Hepatocyte (in vitro differentiated cells): ENCODE results near the gene EVI2B. TPM values are rescaled to one million over a fixed set of nuclear protein-coding genes. Genes with fewer than 3 reads are reported as not detected.

Experiments
- DNase-seq: peaks from one replicate; pipeline ENCODE4 v3.0.0-alpha.2; 2016; ENCODE audit warnings: low spot score
- H2AFZ ChIP-seq: fragments of 200-600 bp; sonication (generic); 2 replicates; pipeline ENCODE4 v1.6.0; 2016; ENCODE audit warnings: antibody characterized with exemption, mild to moderate bottlenecking
- H3K27ac ChIP-seq: fragments of 200-600 bp; sonication (generic); 2 replicates; pipeline ENCODE4 v1.5.1; 2016; ENCODE audit warnings: mild to moderate bottlenecking
- H3K27me3 ChIP-seq: fragments of 200-600 bp; sonication (generic); 2 replicates; pipeline ENCODE4 v1.6.1; 2016
- H3K36me3 ChIP-seq: fragments of 200-600 bp; sonication (generic); replicated peaks from 2 replicates; pipeline ENCODE4 v1.5.1; 2016; ENCODE audit warnings: low read depth; ENCODE audit not compliant: insufficient read depth
- H3K4me1 ChIP-seq: fragments of 200-600 bp; sonication (generic); 2 replicates; pipeline ENCODE4 v1.5.1; 2016; ENCODE audit warnings: mild to moderate bottlenecking, moderate library complexity; ENCODE audit not compliant: insufficient read depth
- H3K4me2 ChIP-seq: fragments of 200-600 bp; sonication (generic); 2 replicates; pipeline ENCODE4 v1.6.0; 2016
- H3K4me3 ChIP-seq: fragments of 200-600 bp; sonication (generic); 2 replicates; pipeline ENCODE4 v1.5.1; 2016; ENCODE audit warnings: mild to moderate bottlenecking
- H3K79me2 ChIP-seq: fragments of 200-600 bp; sonication (generic); 2 replicates; pipeline ENCODE4 v1.6.0; 2017; ENCODE audit warnings: mild to moderate bottlenecking
- H3K9me2 ChIP-seq: fragments of 200-600 bp; sonication (generic); replicated peaks from 2 replicates; pipeline ENCODE4 v1.6.0; 2017; ENCODE audit warnings: mild to moderate bottlenecking; ENCODE audit not compliant: insufficient read depth
- H3K9me3 ChIP-seq: fragments of 200-600 bp; sonication (generic); 2 replicates; pipeline ENCODE4 v1.5.1; 2016; ENCODE audit warnings: low read depth, mild to moderate bottlenecking
- H4K20me1 ChIP-seq: fragments of 200-600 bp; sonication (generic); 2 replicates; pipeline ENCODE4 v1.6.0; 2016; ENCODE audit warnings: mild to moderate bottlenecking; ENCODE audit not compliant: insufficient read depth, poor library complexity, severe bottlenecking
- EZH2 ChIP-seq: fragments of 200-600 bp; sonication (generic); IDR thresholded peaks from 2 replicates; pipeline ENCODE4 v1.6.1; 2016; ENCODE audit warnings: antibody characterized with exemption, mild to moderate bottlenecking, borderline replicate concordance
- EZH2phosphoT487 ChIP-seq: fragments of 200-600 bp; sonication (generic); IDR thresholded peaks from one replicate; pipeline ENCODE4 v1.6.1; 2018; ENCODE audit warnings: antibody characterized with exemption, mild to moderate bottlenecking, low read depth, moderate library complexity; ENCODE audit not compliant: unreplicated experiment, severe bottlenecking
- WGBS: methylation state at CpG from one replicate; pipeline ENCODE4 v1.1.6; 2016; ENCODE audit warnings: low lambda C conversion rate; ENCODE audit errors: missing lambda C conversion rate; 5-methylcytosine and 5-hydroxymethylcytosine counted together
- polyA plus RNA-seq: library from polyadenylated mRNA; unstranded; fragments of >200 nt; fragmentation: Nextera tagmentation; extraction: Ambion mirVana; gene quantifications from 2 replicates; pipeline ENCODE4 v1.2.1, GENCODE V29; 2016
- total RNA-seq: library from RNA; depleted of rRNA; stranded (reverse); fragments of >200 nt; gene quantifications from 2 replicates; pipeline ENCODE4 v1.2.3, GENCODE V29; 2014
- TF ChIP-seq, protein P1 (sequence below): fragments of 200-600 bp; sonication (generic); IDR thresholded peaks from 2 replicates; pipeline ENCODE4 v1.5.1; 2016; ENCODE audit warnings: antibody characterized with exemption, mild to moderate bottlenecking; ENCODE audit not compliant: poor library complexity

EVI2B gene
- total and polyA plus RNA-seq, 2 experiments from 2014 or later = not detected

DNA sequence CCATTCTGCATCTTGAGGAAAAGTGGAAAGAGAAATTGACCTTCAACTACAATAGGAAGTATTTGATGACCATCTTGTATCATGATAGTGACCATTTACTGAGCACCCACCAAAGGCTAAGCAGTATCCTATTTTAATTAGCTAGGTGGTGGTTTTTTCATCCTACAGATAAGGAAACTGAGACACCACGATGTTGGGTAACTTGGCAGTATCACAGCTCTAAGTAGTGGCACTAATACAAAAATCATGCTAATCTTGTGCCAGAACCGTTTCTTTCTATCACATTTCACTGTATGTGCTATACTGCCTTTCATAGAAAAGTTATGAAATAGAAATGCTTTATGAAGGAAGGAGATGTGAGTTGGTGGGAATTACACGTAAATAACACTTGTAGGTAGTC lies 2.3 kb downstream of the EVI2B start:
- DNase-seq = no peak
- Histone ChIP-seq H3K79me2 (no peaks in the 10 kb centered on the region), H3K4me2 (no peak overlapping the region), H4K20me1 (no peaks in the 10 kb centered on the region), H3K36me3 (no peaks in the 10 kb centered on the region), H3K9me2 (no peaks in the 10 kb centered on the region), H3K9me3 (no peaks in the 10 kb centered on the region), H3K4me3 (no peak overlapping the region), H2AFZ (no peak overlapping the region), H3K27ac (no peak overlapping the region), H3K27me3 (no peaks in the 10 kb centered on the region), H3K4me1 (peaks cover 3% of the 10 kb centered on the region)
- no peak for TF ChIP-seq EZH2phosphoT487
- TF ChIP-seq EZH2 = no peak
- TF ChIP-seq, protein P1, sequence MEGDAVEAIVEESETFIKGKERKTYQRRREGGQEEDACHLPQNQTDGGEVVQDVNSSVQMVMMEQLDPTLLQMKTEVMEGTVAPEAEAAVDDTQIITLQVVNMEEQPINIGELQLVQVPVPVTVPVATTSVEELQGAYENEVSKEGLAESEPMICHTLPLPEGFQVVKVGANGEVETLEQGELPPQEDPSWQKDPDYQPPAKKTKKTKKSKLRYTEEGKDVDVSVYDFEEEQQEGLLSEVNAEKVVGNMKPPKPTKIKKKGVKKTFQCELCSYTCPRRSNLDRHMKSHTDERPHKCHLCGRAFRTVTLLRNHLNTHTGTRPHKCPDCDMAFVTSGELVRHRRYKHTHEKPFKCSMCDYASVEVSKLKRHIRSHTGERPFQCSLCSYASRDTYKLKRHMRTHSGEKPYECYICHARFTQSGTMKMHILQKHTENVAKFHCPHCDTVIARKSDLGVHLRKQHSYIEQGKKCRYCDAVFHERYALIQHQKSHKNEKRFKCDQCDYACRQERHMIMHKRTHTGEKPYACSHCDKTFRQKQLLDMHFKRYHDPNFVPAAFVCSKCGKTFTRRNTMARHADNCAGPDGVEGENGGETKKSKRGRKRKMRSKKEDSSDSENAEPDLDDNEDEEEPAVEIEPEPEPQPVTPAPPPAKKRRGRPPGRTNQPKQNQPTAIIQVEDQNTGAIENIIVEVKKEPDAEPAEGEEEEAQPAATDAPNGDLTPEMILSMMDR = no peak
- WGBS = 97% methylated on average over 3 of the region's 3 CpGs

- Histone ChIP-seq H3K4me1 (peaks cover 3% of the 10 kb centered on the region), H3K4me2 (no peak overlapping the region), H3K79me2 (no peaks in the 10 kb centered on the region), H4K20me1 (no peaks in the 10 kb centered on the region), H3K9me3 (no peaks in the 10 kb centered on the region), H3K36me3 (no peaks in the 10 kb centered on the region), H3K9me2 (no peaks in the 10 kb centered on the region), H3K27ac (no peak overlapping the region), H3K27me3 (no peaks in the 10 kb centered on the region), H3K4me3 (no peak overlapping the region), H2AFZ (no peak overlapping the region)
- no peak for DNase-seq
- 91% methylated on average over 7 of the region's 7 CpGs for WGBS
- TF ChIP-seq, protein P1 = no peak
- TF ChIP-seq EZH2phosphoT487 (no peak), EZH2 (no peak)
Measured at GRCh38 chr17:31310886-31311285, 3.0 kb downstream of the EVI2B start.

- Histone ChIP-seq H3K4me3 (no peak overlapping the region), H3K27ac (no peak overlapping the region), H3K4me2 (no peak overlapping the region), H3K9me3 (no peaks in the 10 kb centered on the region), H3K4me1 (peaks cover 3% of the 10 kb centered on the region), H3K79me2 (no peaks in the 10 kb centered on the region), H3K9me2 (no peaks in the 10 kb centered on the region), H2AFZ (no peak overlapping the region), H3K27me3 (no peaks in the 10 kb centered on the region), H3K36me3 (no peaks in the 10 kb centered on the region), H4K20me1 (no peaks in the 10 kb centered on the region)
- no peak for DNase-seq
- TF ChIP-seq, protein P1 = no peak
- TF ChIP-seq EZH2 = no peak
- TF ChIP-seq EZH2phosphoT487 = no peak
- WGBS = 31% methylated on average over 2 of the region's 2 CpGs
Measured at GRCh38 chr17:31310260-31310659, 3.6 kb downstream of the EVI2B start.

DNA sequence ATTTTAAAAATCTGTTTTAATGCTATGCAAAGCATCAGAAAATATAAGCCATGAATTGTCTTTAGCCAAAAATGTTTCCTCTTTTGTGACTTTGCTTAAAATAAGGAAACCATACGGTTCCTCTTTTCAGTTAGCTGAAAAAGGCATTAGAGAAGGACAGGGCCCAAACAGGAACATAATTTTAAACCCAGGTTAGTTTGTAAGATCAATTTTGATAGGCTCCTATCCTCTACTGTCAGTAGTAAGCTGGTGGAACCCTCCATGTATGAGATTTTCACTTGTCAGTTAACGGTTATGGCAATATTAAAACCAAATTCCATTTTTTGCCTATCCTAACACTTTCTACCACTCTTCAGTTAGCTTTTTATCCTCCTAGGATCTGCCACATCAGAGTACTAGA lies 4.3 kb downstream of the EVI2B start:
- Histone ChIP-seq H3K79me2 (no peaks in the 10 kb centered on the region), H3K4me1 (peaks cover 3% of the 10 kb centered on the region), H3K9me2 (no peaks in the 10 kb centered on the region), H3K4me2 (no peak overlapping the region), H3K4me3 (no peak overlapping the region), H3K27me3 (no peaks in the 10 kb centered on the region), H3K9me3 (no peaks in the 10 kb centered on the region), H4K20me1 (no peaks in the 10 kb centered on the region), H3K27ac (no peak overlapping the region), H3K36me3 (no peaks in the 10 kb centered on the region), H2AFZ (no peak overlapping the region)
- WGBS = 94% methylated on average over 2 of the region's 2 CpGs
- TF ChIP-seq EZH2phosphoT487 (no peak), EZH2 (no peak)
- TF ChIP-seq, protein P1 = no peak
- no peak for DNase-seq
